H1 (cell line): ENCODE results near the gene AQP7. TPM values are rescaled to one million over a fixed set of nuclear protein-coding genes. Genes with fewer than 3 reads are reported as not detected.

Experiments used
- CTCF ChIA-PET: fragments of 300-600 bp; sonication (Branson Sonifier 250); formaldehyde crosslinking; loops from one replicate; lab custom pipeline; 2021; ENCODE audit not compliant: partially characterized antibody; lab: Charles Lee
- POLR2A ChIA-PET: fragments of 300-600 bp; sonication (Branson Sonifier 250); formaldehyde crosslinking; loops from one replicate; lab custom pipeline; 2021; ENCODE audit warnings: inconsistent platforms; ENCODE audit not compliant: partially characterized antibody; lab: Charles Lee
- DNase-seq, 2 experiments: peaks; one replicate each; pipeline versions ENCODE4 v3.0.0 to v3.0.0-alpha.2; 2010 to 2022; ENCODE audit warnings: low spot score in 2 of 2, low read depth in 1 of 2, mixed read lengths in 1 of 2
- FAIRE-seq: peaks from 2 replicates; lab custom pipeline; 2011; peaks lifted over from hg19 to GRCh38; lab: Jason Lieb, UNC
- H2AFZ ChIP-seq: 2 replicates; pipeline ENCODE4 v1.8.1; 2012; ENCODE audit warnings: low read length, inconsistent platforms
- H2AK5ac ChIP-seq: 2 replicates; pipeline ENCODE4 v1.6.1; 2013; ENCODE audit warnings: low read depth, low read length
- H2BK120ac ChIP-seq: replicated peaks from 2 replicates; pipeline ENCODE3; 2013; ENCODE audit warnings: low read depth, low read length, inconsistent platforms
- H2BK12ac ChIP-seq: 2 replicates; pipeline ENCODE4 v1.6.1; 2013; ENCODE audit warnings: low read depth, low read length
- H2BK15ac ChIP-seq: 2 replicates; pipeline ENCODE4 v1.6.1; 2013; ENCODE audit warnings: low read length
- H2BK20ac ChIP-seq: 2 replicates; pipeline ENCODE4 v1.6.1; 2013; ENCODE audit warnings: low read length
- H2BK5ac ChIP-seq: 2 replicates; pipeline ENCODE4 v1.6.1; 2013; ENCODE audit warnings: low read depth, low read length
- H3K14ac ChIP-seq: 2 replicates; pipeline ENCODE4 v1.6.1; 2013; ENCODE audit warnings: inconsistent platforms; ENCODE audit not compliant: insufficient read length
- H3K18ac ChIP-seq: 2 replicates; pipeline ENCODE4 v1.6.1; 2013; ENCODE audit warnings: low read length; ENCODE audit errors: extremely low read depth
- H3K23ac ChIP-seq: 2 replicates; pipeline ENCODE4 v1.6.1; 2013; ENCODE audit warnings: inconsistent platforms; ENCODE audit not compliant: insufficient read length
- H3K23me2 ChIP-seq: 2 replicates; pipeline ENCODE4 v1.6.1; 2013; ENCODE audit warnings: low read depth, low read length
- H3K27ac ChIP-seq: 2 replicates; pipeline ENCODE4 v1.6.1; 2011; ENCODE audit warnings: low read depth, low read length, inconsistent platforms
- H3K27me3 ChIP-seq, 4 experiments: replicated peaks in 1 of 4; 1 replicate in 1 of 4; 2 replicates in 3 of 4; pipeline versions ENCODE4 v1.6.1 to v1.8.1; 2011 to 2013; ENCODE audit warnings: low read length in 3 of 4, mild to moderate bottlenecking in 3 of 4, inconsistent platforms in 2 of 4, mixed read lengths in 2 of 4, moderate library complexity in 1 of 4; ENCODE audit not compliant: control insufficient read depth in 3 of 4, insufficient read depth in 3 of 4; ENCODE audit errors: extremely low read depth in 1 of 4
- H3K36me3 ChIP-seq, 4 experiments: 2 replicates each; pipeline versions ENCODE4 v1.6.1 to v1.8.1; 2011 to 2013; ENCODE audit warnings: mild to moderate bottlenecking in 4 of 4, low read length in 3 of 4, moderate library complexity in 2 of 4, control low read depth in 1 of 4, inconsistent platforms in 1 of 4; ENCODE audit not compliant: insufficient read depth in 4 of 4, control insufficient read depth in 2 of 4
- H3K4ac ChIP-seq: replicated peaks from 2 replicates; pipeline ENCODE3; 2013; ENCODE audit warnings: low read length, low read depth, mixed read lengths, inconsistent platforms; ENCODE audit not compliant: insufficient read length
- H3K4me1 ChIP-seq, 4 experiments: replicated peaks in 1 of 4; 1 replicate in 1 of 4; 2 replicates in 3 of 4; pipeline versions ENCODE4 v1.6.1 to v1.8.1; 2011 to 2013; ENCODE audit warnings: low read length in 3 of 4, inconsistent platforms in 2 of 4, mixed read lengths in 1 of 4; ENCODE audit not compliant: insufficient read depth in 4 of 4, control insufficient read depth in 3 of 4
- H3K4me2 ChIP-seq, 2 experiments: 2 replicates each; pipeline versions ENCODE4 v1.6.1 to v1.8.1; 2011 to 2013; ENCODE audit warnings: low read depth in 2 of 2, low read length in 2 of 2, control low read depth in 1 of 2, inconsistent platforms in 1 of 2, mild to moderate bottlenecking in 1 of 2; ENCODE audit not compliant: insufficient read depth in 1 of 2
- H3K4me3 ChIP-seq, 4 experiments: fragments of 200-600, 300-600 bp in 1 of 4; sonication (generic), shearing (Covaris generic), sonication (Bioruptor Twin) in 1 of 4; 2 replicates each; pipeline versions ENCODE4 v1.5.1 to v1.8.1; 2011 to 2016; ENCODE audit warnings: low read length in 4 of 4, low read depth in 3 of 4, control low read depth in 2 of 4, inconsistent platforms in 2 of 4, mild to moderate bottlenecking in 2 of 4, mixed read lengths in 1 of 4, moderate library complexity in 1 of 4; ENCODE audit not compliant: insufficient read depth in 2 of 4; ENCODE audit errors: extremely low read depth in 1 of 4
- H3K56ac ChIP-seq: replicated peaks from 2 replicates; pipeline ENCODE3; 2013; ENCODE audit warnings: low read depth, mild to moderate bottlenecking, mixed read lengths, low read length, inconsistent platforms; ENCODE audit not compliant: insufficient read length
- H3K79me1 ChIP-seq: 2 replicates; pipeline ENCODE4 v1.6.1; 2013; ENCODE audit warnings: low read depth, low read length, control low read depth
- H3K79me2 ChIP-seq, 2 experiments: 2 replicates each; pipeline versions ENCODE4 v1.6.1 to v1.8.1; 2012 to 2013; ENCODE audit warnings: low read length in 2 of 2, mild to moderate bottlenecking in 2 of 2, inconsistent platforms in 1 of 2; ENCODE audit not compliant: insufficient read depth in 2 of 2, control insufficient read depth in 1 of 2
- H3K9ac ChIP-seq, 4 experiments: replicated peaks in 1 of 4; 1 replicate in 1 of 4; 2 replicates in 3 of 4; pipeline versions ENCODE4 v1.6.1 to v1.8.1; 2011 to 2013; ENCODE audit warnings: low read depth in 3 of 4, low read length in 3 of 4, control low read depth in 2 of 4, mild to moderate bottlenecking in 2 of 4, moderate library complexity in 2 of 4, inconsistent platforms in 1 of 4; ENCODE audit errors: extremely low read depth in 1 of 4
- H3K9me3 ChIP-seq, 2 experiments: 2 replicates each; pipeline versions ENCODE4 v1.6.1 to v1.8.1; 2012 to 2013; ENCODE audit warnings: mild to moderate bottlenecking in 2 of 2, moderate library complexity in 2 of 2, control low read depth in 1 of 2, inconsistent platforms in 1 of 2, low read depth in 1 of 2, low read length in 1 of 2, mixed read lengths in 1 of 2; ENCODE audit not compliant: insufficient read depth in 2 of 2
- H4K20me1 ChIP-seq, 2 experiments: replicated peaks in 1 of 2; 2 replicates each; pipeline versions ENCODE3 to v1.8.1; 2011 to 2013; ENCODE audit warnings: inconsistent platforms in 2 of 2, low read length in 2 of 2, mild to moderate bottlenecking in 1 of 2; ENCODE audit not compliant: insufficient read depth in 2 of 2, control insufficient read depth in 1 of 2
- H4K5ac ChIP-seq: 2 replicates; pipeline ENCODE4 v1.6.1; 2013; ENCODE audit warnings: low read length, low read depth, mixed read lengths, inconsistent platforms; ENCODE audit not compliant: insufficient read length
- H4K8ac ChIP-seq: 2 replicates; pipeline ENCODE4 v1.8.0; 2013; ENCODE audit warnings: mild to moderate bottlenecking, moderate library complexity, low read length, inconsistent platforms; ENCODE audit not compliant: insufficient read depth; ENCODE audit errors: extremely low read depth
- H4K91ac ChIP-seq: replicated peaks from 2 replicates; pipeline ENCODE3; 2013; ENCODE audit warnings: low read length, mixed read lengths, inconsistent platforms; ENCODE audit not compliant: insufficient read length
- CBX5 ChIP-seq: fragments of 300-800, 300-1000 bp; sonication (generic); IDR thresholded peaks from 2 replicates; pipeline ENCODE4 v1.7.1; 2016; ENCODE audit warnings: antibody characterized with exemption, low read length, low read depth
- WGBS, 2 experiments: shearing (Covaris generic) in 1 of 2; methylation state at CpG; one replicate each; pipeline versions ENCODE4 v1.1.6 to v1.1.7; 2013 to 2015; ENCODE audit warnings: low lambda C conversion rate in 2 of 2, mixed read lengths in 2 of 2, inconsistent platforms in 1 of 2, low coverage in 1 of 2, missing lambda C conversion rate in 1 of 2; ENCODE audit not compliant: insufficient replicate concordance in 2 of 2, insufficient coverage in 1 of 2, insufficient read length in 1 of 2; ENCODE audit errors: extremely low coverage in 1 of 2, missing lambda C conversion rate in 1 of 2; 5-methylcytosine and 5-hydroxymethylcytosine counted together
- polyA plus RNA-seq, 7 experiments: library from polyadenylated mRNA; depleted of rRNA in 3 of 7; stranded (reverse) in 5 of 7; unstranded in 2 of 7; fragments of >200 nt in 5 of 7; fragments of 200-250 nt in 2 of 7; gene quantifications; 1 replicate in 5 of 7; 2 replicates in 1 of 7; 4 replicates in 1 of 7; pipeline versions ENCODE4 v1.2.1 to v1.2.3, GENCODE V29; 2011 to 2013; ENCODE audit warnings: missing spikeins in 2 of 7, mixed read lengths in 2 of 7
- total RNA-seq: library from RNA; stranded (reverse); fragmentation: NEBNext Ultra II Directional; extraction: Animal tissue kit (Norgen Biotek cat#: 25700); gene quantifications from 2 replicates; pipeline ENCODE4 v1.2.1, GENCODE V29; 2021

Gene AQP7
- total and polyA plus RNA-seq, 2 of the 8 experiments (the other 6 are each of a cell fraction or from before 2014, with no cell fraction given): not detected

DNA sequence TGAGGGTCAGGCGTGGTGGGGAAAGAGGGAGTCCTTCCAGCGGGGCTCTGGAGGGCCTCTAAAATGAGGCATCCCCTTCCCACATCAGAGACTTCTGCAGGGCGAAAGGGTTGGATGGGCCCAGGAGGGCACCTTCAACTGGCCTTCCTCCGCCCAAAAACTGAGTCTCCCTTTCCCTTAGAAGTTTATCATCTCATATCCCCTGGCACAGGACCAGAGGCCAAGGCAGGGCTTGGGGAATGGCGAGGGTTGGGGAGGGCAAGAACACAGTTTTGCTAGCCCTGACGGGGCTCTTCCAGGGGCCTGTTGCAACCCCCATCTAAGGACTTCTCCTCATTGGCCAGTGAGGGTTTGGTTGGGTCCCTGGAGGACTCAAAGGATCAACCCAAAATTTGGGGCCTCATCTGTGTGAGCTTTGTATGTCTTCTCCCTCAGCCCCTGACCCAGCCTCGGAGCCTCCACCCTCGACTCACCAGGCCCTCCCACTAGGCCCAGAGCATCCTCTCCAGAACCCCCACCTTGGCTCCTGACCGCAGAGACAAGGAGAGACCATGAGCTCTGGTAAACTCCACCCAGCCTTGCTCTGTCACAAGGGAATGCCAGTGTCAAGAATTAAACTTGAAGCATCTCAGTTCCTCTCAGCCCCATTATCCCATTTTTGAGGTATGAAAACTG is 24.1 kb downstream of the AQP7 start:
- no peak overlapping the region for H3K18ac ChIP-seq
- no peaks in the 10 kb centered on the region for H3K23me2 ChIP-seq
- H3K4me2 ChIP-seq: no peak overlapping the region
- no peak overlapping the region for H3K14ac ChIP-seq
- H3K36me3 ChIP-seq: no peaks in the 10 kb centered on the region
- no peak overlapping the region for H2BK12ac ChIP-seq
- no peak overlapping the region for H3K4me3 ChIP-seq
- no peaks in the 10 kb centered on the region for H3K9me3 ChIP-seq
- DNase-seq (no peak), FAIRE-seq (no peak)
- H3K79me2 ChIP-seq: no peaks in the 10 kb centered on the region
- H3K9ac ChIP-seq: no peak overlapping the region
- no peak overlapping the region for H2BK5ac ChIP-seq
- peaks cover 2 to 6% (median 5%) of the 10 kb centered on the region in 4 experiments for H3K4me1 ChIP-seq
- H2AFZ ChIP-seq: no peak overlapping the region
- no peaks in the 10 kb centered on the region; the same call in 1 of the 2 replicates for H3K79me1 ChIP-seq
- no peak overlapping the region for H4K91ac ChIP-seq
- no peak overlapping the region for H2BK20ac ChIP-seq
- POLR2A ChIA-PET: no interaction called here
- no peak overlapping the region for H3K4ac ChIP-seq
- H3K56ac ChIP-seq: no peak overlapping the region
- CTCF ChIA-PET: interaction anchor here (1.4 to 11.2 kb wide), 4 partner anchors 37 to 88 kb away, joined by 5 to 153 read pairs (median 44); no protein-coding TSS in a partner anchor
- TF ChIP-seq CBX5: no peak
- no peak overlapping the region for H4K5ac ChIP-seq
- no peak overlapping the region for H3K27ac ChIP-seq
- H2AK5ac ChIP-seq: no peak overlapping the region
- no peak overlapping the region for H2BK120ac ChIP-seq
- no peaks in the 10 kb centered on the region for H4K20me1 ChIP-seq
- H2BK15ac ChIP-seq: no peak overlapping the region
- H4K8ac ChIP-seq: no peak overlapping the region
- H3K23ac ChIP-seq: no peak overlapping the region
- WGBS, 2 experiments: 75% methylated on average over 7 of the region's 9 CpGs; no CpG with 5 or more reads in 1 of the 2 experiments
- no peaks in the 10 kb centered on the region for H3K27me3 ChIP-seq
